Epithelial cell of esophagus (primary cell): ENCODE results near the gene KCNQ2.

Experiments
- DNase-seq: peaks from one replicate; pipeline ENCODE4 v3.0.0; 2010; ENCODE audit warnings: low read depth
- H3K4me3 ChIP-seq: 2 replicates; pipeline ENCODE4 v1.5.1; 2011; ENCODE audit warnings: mild to moderate bottlenecking, low read length, control low read depth
- TF ChIP-seq, protein P1 (sequence below): IDR thresholded peaks from 2 replicates; pipeline ENCODE4 v1.5.1; 2011; ENCODE audit warnings: low read depth, mild to moderate bottlenecking, low read length, control low read depth, inconsistent platforms; ENCODE audit not compliant: insufficient read depth; ENCODE audit errors: missing control alignments

Gene KCNQ2

GRCh38 chr20:63451821-63452220 lies 20.6 kb downstream of the KCNQ2 start:
- TF ChIP-seq, protein P1, sequence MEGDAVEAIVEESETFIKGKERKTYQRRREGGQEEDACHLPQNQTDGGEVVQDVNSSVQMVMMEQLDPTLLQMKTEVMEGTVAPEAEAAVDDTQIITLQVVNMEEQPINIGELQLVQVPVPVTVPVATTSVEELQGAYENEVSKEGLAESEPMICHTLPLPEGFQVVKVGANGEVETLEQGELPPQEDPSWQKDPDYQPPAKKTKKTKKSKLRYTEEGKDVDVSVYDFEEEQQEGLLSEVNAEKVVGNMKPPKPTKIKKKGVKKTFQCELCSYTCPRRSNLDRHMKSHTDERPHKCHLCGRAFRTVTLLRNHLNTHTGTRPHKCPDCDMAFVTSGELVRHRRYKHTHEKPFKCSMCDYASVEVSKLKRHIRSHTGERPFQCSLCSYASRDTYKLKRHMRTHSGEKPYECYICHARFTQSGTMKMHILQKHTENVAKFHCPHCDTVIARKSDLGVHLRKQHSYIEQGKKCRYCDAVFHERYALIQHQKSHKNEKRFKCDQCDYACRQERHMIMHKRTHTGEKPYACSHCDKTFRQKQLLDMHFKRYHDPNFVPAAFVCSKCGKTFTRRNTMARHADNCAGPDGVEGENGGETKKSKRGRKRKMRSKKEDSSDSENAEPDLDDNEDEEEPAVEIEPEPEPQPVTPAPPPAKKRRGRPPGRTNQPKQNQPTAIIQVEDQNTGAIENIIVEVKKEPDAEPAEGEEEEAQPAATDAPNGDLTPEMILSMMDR: no peak
- no peak for DNase-seq
- no peak overlapping the region for H3K4me3 ChIP-seq

DNA sequence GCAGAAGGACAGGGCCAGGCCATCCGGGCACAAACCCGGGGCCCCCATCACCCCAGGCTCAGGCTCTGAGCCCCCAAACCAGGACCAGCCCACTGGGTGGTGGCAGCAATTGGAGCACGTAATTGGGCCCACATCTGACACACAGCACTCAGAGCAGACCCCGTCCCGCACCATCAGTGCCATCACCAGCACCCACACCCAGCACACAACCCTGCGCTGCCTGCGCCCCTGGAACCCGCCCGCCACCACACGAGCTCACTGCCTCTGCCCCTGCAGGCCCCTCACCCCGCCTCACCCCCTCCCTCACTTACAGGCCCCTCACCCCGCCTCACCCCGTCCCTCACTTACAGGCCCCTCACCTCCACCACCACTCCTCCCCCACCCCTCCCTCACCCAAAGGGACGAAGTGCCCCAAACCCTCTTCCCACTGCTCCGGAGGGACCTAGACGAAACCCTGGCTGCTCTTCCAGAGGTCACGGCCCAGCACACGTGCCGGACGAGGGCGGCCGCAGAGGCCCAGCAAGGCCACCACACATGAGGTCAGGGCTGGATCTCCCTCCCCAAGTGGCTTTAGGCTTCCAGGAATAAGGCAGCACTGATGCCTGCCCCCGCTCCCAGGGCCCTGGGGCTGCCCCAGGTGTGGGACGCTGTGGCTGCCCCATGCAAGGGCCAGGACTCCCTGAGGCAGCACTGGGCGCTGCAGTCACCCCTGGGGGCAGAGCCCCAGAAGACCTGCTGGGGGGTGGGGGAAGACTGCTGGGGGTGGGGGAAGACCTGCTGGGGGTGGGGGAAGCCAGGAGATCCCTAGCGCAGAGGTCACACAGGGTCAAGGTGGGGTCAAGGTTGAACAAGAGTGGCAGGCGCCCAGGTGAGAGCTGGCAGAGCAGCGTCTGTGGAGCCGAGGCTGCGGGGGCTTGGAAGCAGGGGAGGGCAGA lies 22.4 kb downstream of the KCNQ2 start:
- no peak for DNase-seq
- no peak overlapping the region for H3K4me3 ChIP-seq
- TF ChIP-seq, protein P1: no peak

- TF ChIP-seq, protein P1: no peak
- no peak overlapping the region for H3K4me3 ChIP-seq
Observed at GRCh38 chr20:63449025-63449424, 23.4 kb downstream of the KCNQ2 start.

DNA sequence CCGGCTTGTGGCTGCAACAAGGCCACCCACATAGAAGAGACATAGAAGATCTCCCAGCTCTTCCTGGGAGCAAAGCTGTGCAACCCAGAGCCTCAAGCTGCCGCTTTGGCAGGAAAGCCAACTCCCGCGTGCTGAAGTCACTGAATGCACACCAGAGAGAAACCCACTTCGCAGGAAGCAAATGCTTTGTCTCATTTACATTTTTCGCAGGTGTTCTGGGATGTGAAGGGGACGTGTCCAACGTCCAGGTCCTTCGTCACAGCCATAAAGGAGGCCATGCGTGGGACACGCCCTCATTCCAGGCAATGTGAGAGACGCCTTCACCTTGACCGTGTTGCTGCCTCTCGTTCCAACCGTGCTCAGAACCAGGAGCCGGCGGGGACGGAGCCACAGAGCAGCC lies 24.4 kb downstream of the KCNQ2 start:
- no peak overlapping the region for H3K4me3 ChIP-seq
- TF ChIP-seq, protein P1: no peak
- DNase-seq: no peak

More at GRCh38 chr20:63449025-63449424, 23.4 kb downstream of the KCNQ2 start:
- no peak for DNase-seq

DNA sequence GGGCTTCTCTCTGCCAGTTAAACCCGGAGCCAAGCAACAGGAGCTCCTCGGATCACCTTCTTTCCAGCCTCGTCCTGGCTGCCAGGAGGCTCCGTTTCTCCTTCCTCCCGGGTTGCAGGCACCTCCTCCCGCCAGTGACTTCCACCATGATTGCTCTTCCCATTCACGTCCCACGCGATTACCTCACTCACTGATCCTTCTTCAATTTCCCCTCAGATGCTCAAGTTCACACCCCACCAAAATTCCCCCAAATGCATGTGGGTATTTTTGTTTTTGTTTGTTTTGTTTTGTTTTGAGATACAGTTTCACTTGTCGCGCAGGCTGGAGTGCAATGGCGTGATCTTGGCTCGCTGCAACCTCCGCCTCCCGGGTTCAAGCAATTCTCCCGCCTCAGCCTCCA lies 25.1 kb downstream of the KCNQ2 start:
- TF ChIP-seq, protein P1: no peak
- DNase-seq: no peak
- H3K4me3 ChIP-seq: no peak overlapping the region

DNA sequence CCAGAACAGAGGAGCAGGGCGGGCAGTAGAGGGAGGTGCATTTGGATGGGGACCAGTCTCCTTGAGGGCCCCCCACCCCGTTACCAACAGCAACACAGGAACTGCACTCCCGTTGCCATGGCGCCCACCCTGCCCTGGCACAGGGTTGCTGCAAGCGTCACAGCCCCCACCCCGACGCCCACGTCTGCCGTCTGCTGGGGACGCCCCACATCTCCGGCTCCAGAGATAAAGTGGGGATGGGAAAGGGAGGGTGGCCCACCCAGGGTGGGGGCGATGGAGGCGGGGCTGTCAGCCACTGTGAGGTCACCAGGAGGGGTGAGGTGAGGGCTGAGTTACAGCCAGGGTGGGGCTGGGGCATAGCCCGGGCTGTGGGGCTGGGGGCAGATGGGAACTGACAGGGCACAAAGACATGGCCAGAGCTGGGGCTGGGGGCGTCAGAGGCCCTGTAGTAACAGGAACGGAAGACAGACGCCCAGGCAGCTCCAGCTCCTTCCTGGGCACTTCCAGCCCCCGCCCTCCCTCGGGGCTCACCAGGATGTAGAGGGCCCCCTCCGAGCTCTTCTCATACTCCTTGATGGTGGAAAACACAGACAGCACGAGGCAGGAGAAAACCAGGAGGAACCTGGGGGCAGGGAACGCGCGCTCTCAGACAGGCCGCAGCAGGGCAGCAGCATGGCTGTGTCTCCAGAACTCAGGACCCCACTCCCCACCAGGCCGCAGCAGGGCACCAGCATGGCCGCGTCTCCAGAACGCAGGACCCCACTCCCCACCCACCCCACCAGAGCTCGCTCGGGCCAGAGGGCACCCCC lies 26.0 kb downstream of the KCNQ2 start:
- TF ChIP-seq, protein P1: no peak
- DNase-seq: no peak
- no peak overlapping the region for H3K4me3 ChIP-seq
